ENCODE measurements around the gene EPHB2. TPM values are rescaled to one million over a fixed set of nuclear protein-coding genes. Genes with fewer than 3 reads are reported as not detected.

The EPHB2 gene
- total RNA-seq, 5 donors from 2014 or later (not counting 1 experiment from before 2014, with no cell fraction given) = 0.06 to 0.20 (median 0.12) TPM; not detected in 2

DNA sequence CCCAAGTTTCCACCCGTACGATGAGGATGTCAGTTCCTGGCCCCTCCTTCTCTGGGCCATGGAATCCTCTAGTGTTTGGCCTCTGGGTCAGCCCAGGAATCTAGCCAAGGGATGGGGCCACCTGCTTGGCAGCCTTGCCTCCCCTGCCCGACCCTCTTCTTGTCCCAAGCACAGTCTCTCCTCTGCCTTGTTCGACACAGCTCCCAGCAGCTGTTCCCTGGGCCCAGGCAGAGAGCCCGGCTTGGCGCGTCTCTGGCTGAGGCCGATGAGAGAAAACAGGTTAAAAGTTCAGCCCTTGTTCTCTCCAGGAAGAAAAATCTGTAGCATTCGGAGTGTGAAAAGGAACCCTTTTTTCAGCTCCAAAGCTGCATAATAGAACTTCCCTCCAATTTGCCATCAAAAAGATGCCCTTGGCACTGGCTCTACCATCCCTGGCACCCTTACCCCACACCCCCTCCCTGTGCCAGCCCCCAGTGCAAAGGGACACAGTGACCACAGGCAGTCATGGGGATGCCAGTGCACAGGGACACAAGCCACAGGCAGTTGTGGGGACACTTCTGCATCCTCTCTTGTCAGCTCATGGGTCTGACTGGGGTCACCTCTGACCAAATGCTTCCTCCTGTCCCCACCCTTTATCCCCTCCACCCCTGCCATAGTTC lies 68.4 kb downstream of the EPHB2 start:
- no peaks in the 10 kb centered on the region for H3K9me3 Mint-ChIP-seq
- Histone ChIP-seq H3K27me3 (replicated peaks in 1 of 2; ENCODE audit: control insufficient read depth in 2 of 2, extremely low read depth in 1 of 2, insufficient read depth in 2 of 2, low read length in 1 of 2) (peaks cover 0 to 32% of the 10 kb centered on the region in 2 experiments), H3K4me1 (ENCODE audit: control insufficient read depth in 1 of 2, extremely low read depth in 1 of 2, insufficient read depth in 2 of 2, low read length in 2 of 2) (no peaks in the 10 kb centered on the region), H3K4me3 (ENCODE audit: control insufficient read depth in 1 of 2, extremely low read depth in 1 of 2, low read length in 1 of 2) (no peak overlapping the region), H3K9me3 (no peaks in the 10 kb centered on the region), H3K27ac (ENCODE audit: low read length) (no peak overlapping the region), H3K36me3 (ENCODE audit: control insufficient read depth in 2 of 2, extremely low read depth in 1 of 2, insufficient read depth in 1 of 2, low read length in 1 of 2) (no peaks in the 10 kb centered on the region)
- 75% methylated on average over 8 of the region's 9 CpGs for WGBS (ENCODE audit: insufficient coverage)
- H3K36me3 Mint-ChIP-seq = no peaks in the 10 kb centered on the region
- DNase-seq (no peak), ATAC-seq (replicated peaks in 1 of 4) (no peak)
- H3K4me3 Mint-ChIP-seq = no peak overlapping the region
- H3K27me3 Mint-ChIP-seq = peaks cover 25 to 34% of the 10 kb centered on the region in 2 donors
- no peaks in the 10 kb centered on the region for H3K4me1 Mint-ChIP-seq
- POLR2A ChIA-PET = no interaction called here
- H3K27ac Mint-ChIP-seq = no peak overlapping the region
- CTCF ChIA-PET = no interaction called here

GRCh38 chr1:22780696-22781095 lies 70.1 kb downstream of the EPHB2 start:
- 82% methylated on average over 12 of the region's 14 CpGs for WGBS (ENCODE audit: insufficient coverage)
- Histone ChIP-seq H3K4me1 (ENCODE audit: control insufficient read depth in 1 of 2, extremely low read depth in 1 of 2, insufficient read depth in 2 of 2, low read length in 2 of 2) (no peaks in the 10 kb centered on the region), H3K27ac (ENCODE audit: low read length) (no peak overlapping the region), H3K4me3 (ENCODE audit: control insufficient read depth in 1 of 2, extremely low read depth in 1 of 2, low read length in 1 of 2) (no peak overlapping the region), H3K27me3 (replicated peaks in 1 of 2; ENCODE audit: control insufficient read depth in 2 of 2, extremely low read depth in 1 of 2, insufficient read depth in 2 of 2, low read length in 1 of 2) (peaks cover 0 to 39% of the 10 kb centered on the region in 2 experiments), H3K36me3 (ENCODE audit: control insufficient read depth in 2 of 2, extremely low read depth in 1 of 2, insufficient read depth in 1 of 2, low read length in 1 of 2) (no peaks in the 10 kb centered on the region), H3K9me3 (no peaks in the 10 kb centered on the region)
- POLR2A ChIA-PET = no interaction called here
- Mint-ChIP-seq H3K4me1 (no peaks in the 10 kb centered on the region), H3K36me3 (no peaks in the 10 kb centered on the region), H3K27me3 (peaks cover 26 to 29% of the 10 kb centered on the region in 2 donors), H3K4me3 (no peak overlapping the region), H3K27ac (no peak overlapping the region), H3K9me3 (no peaks in the 10 kb centered on the region)
- CTCF ChIA-PET = no interaction called here
- ATAC-seq (replicated peaks in 1 of 4) (no peak), DNase-seq (no peak)

DNA sequence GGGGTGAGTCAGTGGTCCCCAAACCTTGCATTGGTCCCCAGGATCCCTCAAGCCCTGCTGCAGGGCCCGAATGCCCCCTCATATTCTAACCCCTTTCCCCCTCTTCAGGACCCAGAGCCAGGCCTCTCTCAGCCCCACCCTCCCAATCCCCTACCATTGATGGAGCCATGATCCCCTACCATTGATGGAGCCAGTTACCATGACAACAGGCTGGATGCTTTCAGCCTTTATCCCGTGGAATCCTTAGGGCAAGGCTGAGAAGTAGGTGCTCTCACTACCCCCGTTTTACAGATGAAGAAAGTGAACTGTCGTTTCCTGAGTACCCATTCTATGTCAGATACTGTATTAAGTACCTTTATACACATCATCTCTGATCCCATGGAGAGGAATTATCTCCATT lies 70.8 kb downstream of the EPHB2 start:
- Histone ChIP-seq H3K4me3 (ENCODE audit: control insufficient read depth in 1 of 2, extremely low read depth in 1 of 2, low read length in 1 of 2) (no peak overlapping the region), H3K36me3 (ENCODE audit: control insufficient read depth in 2 of 2, extremely low read depth in 1 of 2, insufficient read depth in 1 of 2, low read length in 1 of 2) (no peaks in the 10 kb centered on the region), H3K9me3 (no peaks in the 10 kb centered on the region), H3K27me3 (replicated peaks in 1 of 2; ENCODE audit: control insufficient read depth in 2 of 2, extremely low read depth in 1 of 2, insufficient read depth in 2 of 2, low read length in 1 of 2) (peaks cover 0 to 39% of the 10 kb centered on the region in 2 experiments), H3K27ac (ENCODE audit: low read length) (no peak overlapping the region), H3K4me1 (ENCODE audit: control insufficient read depth in 1 of 2, extremely low read depth in 1 of 2, insufficient read depth in 2 of 2, low read length in 2 of 2) (no peaks in the 10 kb centered on the region)
- 86% methylated on average over 2 of the region's 4 CpGs for WGBS (ENCODE audit: insufficient coverage)
- ChIA-PET CTCF (no interaction called here), POLR2A (no interaction called here)
- Mint-ChIP-seq H3K4me1 (no peaks in the 10 kb centered on the region), H3K9me3 (no peaks in the 10 kb centered on the region), H3K27ac (no peak overlapping the region), H3K27me3 (peaks cover 21 to 23% of the 10 kb centered on the region in 2 donors), H3K4me3 (no peak overlapping the region), H3K36me3 (no peaks in the 10 kb centered on the region)
- DNase-seq (no peak), ATAC-seq (replicated peaks in 1 of 4) (no peak)

GRCh38 chr1:22782406-22782805 lies 71.8 kb downstream of the EPHB2 start:
- CTCF ChIA-PET = no interaction called here
- H3K4me1 Mint-ChIP-seq = no peaks in the 10 kb centered on the region
- H3K27me3 Mint-ChIP-seq = peaks cover 15 to 18% of the 10 kb centered on the region in 2 donors

GRCh38 chr1:22784317-22784716 lies 73.7 kb downstream of the EPHB2 start:
- no peaks in the 10 kb centered on the region for H3K4me1 ChIP-seq (ENCODE audit: control insufficient read depth in 1 of 2, extremely low read depth in 1 of 2, insufficient read depth in 2 of 2, low read length in 2 of 2)
- WGBS (ENCODE audit: insufficient coverage) = 93% methylated on average over 13 of the region's 19 CpGs
- DNase-seq = no peak
- H3K4me3 ChIP-seq (ENCODE audit: control insufficient read depth in 1 of 2, extremely low read depth in 1 of 2, low read length in 1 of 2) = no peak overlapping the region
- peaks cover 0 to 26% of the 10 kb centered on the region in 2 experiments for H3K27me3 ChIP-seq (replicated peaks in 1 of 2; ENCODE audit: control insufficient read depth in 2 of 2, extremely low read depth in 1 of 2, insufficient read depth in 2 of 2, low read length in 1 of 2)
- H3K36me3 ChIP-seq (ENCODE audit: control insufficient read depth in 2 of 2, extremely low read depth in 1 of 2, insufficient read depth in 1 of 2, low read length in 1 of 2) = no peaks in the 10 kb centered on the region
- Mint-ChIP-seq H3K27me3 (peaks cover 9 to 10% of the 10 kb centered on the region in 2 donors), H3K4me3 (no peak overlapping the region), H3K9me3 (no peaks in the 10 kb centered on the region), H3K4me1 (no peaks in the 10 kb centered on the region), H3K27ac (no peak overlapping the region), H3K36me3 (no peaks in the 10 kb centered on the region)
- H3K27ac ChIP-seq (ENCODE audit: low read length) = no peak overlapping the region
- ChIA-PET CTCF (no interaction called here), POLR2A (no interaction called here)
- no peak for ATAC-seq (replicated peaks in 1 of 4)
- H3K9me3 ChIP-seq = no peaks in the 10 kb centered on the region

More at GRCh38 chr1:22782406-22782805, 71.8 kb downstream of the EPHB2 start:
- H3K27ac ChIP-seq (ENCODE audit: low read length) = no peak overlapping the region
- no peaks in the 10 kb centered on the region for H3K4me1 ChIP-seq (ENCODE audit: control insufficient read depth in 1 of 2, extremely low read depth in 1 of 2, insufficient read depth in 2 of 2, low read length in 2 of 2)
- peaks cover 0 to 35% of the 10 kb centered on the region in 2 experiments for H3K27me3 ChIP-seq (replicated peaks in 1 of 2; ENCODE audit: control insufficient read depth in 2 of 2, extremely low read depth in 1 of 2, insufficient read depth in 2 of 2, low read length in 1 of 2)
- ATAC-seq (replicated peaks in 1 of 4) (no peak), DNase-seq (no peak)
- H3K36me3 ChIP-seq (ENCODE audit: control insufficient read depth in 2 of 2, extremely low read depth in 1 of 2, insufficient read depth in 1 of 2, low read length in 1 of 2) = no peaks in the 10 kb centered on the region
- POLR2A ChIA-PET = no interaction called here
- H3K9me3 ChIP-seq = no peaks in the 10 kb centered on the region
- H3K27ac Mint-ChIP-seq = no peak overlapping the region
- 83% methylated on average over 4 of the region's 8 CpGs for WGBS (ENCODE audit: insufficient coverage)
- no peaks in the 10 kb centered on the region for H3K36me3 Mint-ChIP-seq
- no peaks in the 10 kb centered on the region for H3K9me3 Mint-ChIP-seq
- no peak overlapping the region for H3K4me3 ChIP-seq (ENCODE audit: control insufficient read depth in 1 of 2, extremely low read depth in 1 of 2, low read length in 1 of 2)
- H3K4me3 Mint-ChIP-seq = no peak overlapping the region

GRCh38 chr1:22784737-22785136 lies 74.1 kb downstream of the EPHB2 start:
- ChIA-PET POLR2A (no interaction called here), CTCF (no interaction called here)
- Histone ChIP-seq H3K4me1 (ENCODE audit: control insufficient read depth in 1 of 2, extremely low read depth in 1 of 2, insufficient read depth in 2 of 2, low read length in 2 of 2) (no peaks in the 10 kb centered on the region), H3K9me3 (no peaks in the 10 kb centered on the region), H3K36me3 (ENCODE audit: control insufficient read depth in 2 of 2, extremely low read depth in 1 of 2, insufficient read depth in 1 of 2, low read length in 1 of 2) (no peaks in the 10 kb centered on the region), H3K27ac (ENCODE audit: low read length) (no peak overlapping the region), H3K4me3 (ENCODE audit: control insufficient read depth in 1 of 2, extremely low read depth in 1 of 2, low read length in 1 of 2) (no peak overlapping the region), H3K27me3 (replicated peaks in 1 of 2; ENCODE audit: control insufficient read depth in 2 of 2, extremely low read depth in 1 of 2, insufficient read depth in 2 of 2, low read length in 1 of 2) (peaks cover 0 to 25% of the 10 kb centered on the region in 2 experiments)
- H3K36me3 Mint-ChIP-seq = no peaks in the 10 kb centered on the region
- H3K9me3 Mint-ChIP-seq = no peaks in the 10 kb centered on the region
- DNase-seq = no peak
- no peak overlapping the region for H3K4me3 Mint-ChIP-seq
- 92% methylated on average over 27 of the region's 27 CpGs for WGBS (ENCODE audit: insufficient coverage)
- no peak for ATAC-seq (replicated peaks in 1 of 4)
- H3K4me1 Mint-ChIP-seq = no peaks in the 10 kb centered on the region
- peaks cover 6 to 8% of the 10 kb centered on the region in 2 donors for H3K27me3 Mint-ChIP-seq
- no peak overlapping the region for H3K27ac Mint-ChIP-seq

GRCh38 chr1:22786101-22786500 lies 75.5 kb downstream of the EPHB2 start:
- Histone ChIP-seq H3K27me3 (replicated peaks in 1 of 2; ENCODE audit: control insufficient read depth in 2 of 2, extremely low read depth in 1 of 2, insufficient read depth in 2 of 2, low read length in 1 of 2) (peaks cover 0 to 15% of the 10 kb centered on the region in 2 experiments), H3K4me3 (ENCODE audit: control insufficient read depth in 1 of 2, extremely low read depth in 1 of 2, low read length in 1 of 2) (no peak overlapping the region), H3K9me3 (no peaks in the 10 kb centered on the region), H3K27ac (ENCODE audit: low read length) (no peak overlapping the region), H3K4me1 (ENCODE audit: control insufficient read depth in 1 of 2, extremely low read depth in 1 of 2, insufficient read depth in 2 of 2, low read length in 2 of 2) (no peaks in the 10 kb centered on the region), H3K36me3 (ENCODE audit: control insufficient read depth in 2 of 2, extremely low read depth in 1 of 2, insufficient read depth in 1 of 2, low read length in 1 of 2) (no peaks in the 10 kb centered on the region)
- H3K4me1 Mint-ChIP-seq = no peaks in the 10 kb centered on the region
- no peak for DNase-seq
- no peak for ATAC-seq (replicated peaks in 1 of 4)
- no peak overlapping the region for H3K4me3 Mint-ChIP-seq
- peaks cover 3 to 4% of the 10 kb centered on the region in 2 donors for H3K27me3 Mint-ChIP-seq
- no peaks in the 10 kb centered on the region for H3K36me3 Mint-ChIP-seq
- WGBS (ENCODE audit: insufficient coverage) = no CpG with 5 or more reads among the region's 1 CpG
- ChIA-PET POLR2A (no interaction called here), CTCF (no interaction called here)
- no peak overlapping the region for H3K27ac Mint-ChIP-seq
- H3K9me3 Mint-ChIP-seq = no peaks in the 10 kb centered on the region

All from T-cell (primary cell).